HepG2 (cell line): ENCODE results near the gene C2orf92. TPM values are rescaled to one million over a fixed set of nuclear protein-coding genes. Genes with fewer than 3 reads are reported as not detected.

Experiments used
- AFF4 ChIP-seq: sonication (generic); formaldehyde crosslinking; IDR thresholded peaks from 2 replicates; pipeline ENCODE4 v1.4.0; 2020; ENCODE audit warnings: missing genetic modification reagents
- ATF1 ChIP-seq: IDR thresholded peaks from 2 replicates; pipeline ENCODE4 v1.6.1; 2016; ENCODE audit warnings: mild to moderate bottlenecking, control low read depth
- HNF4A ChIP-seq: sonication (generic); formaldehyde crosslinking; IDR thresholded peaks from 2 replicates; pipeline ENCODE4 v1.4.0; 2020; ENCODE audit warnings: missing genetic modification reagents
- NFE2L1 ChIP-seq: sonication (generic); formaldehyde crosslinking; IDR thresholded peaks from 2 replicates; pipeline ENCODE4 v1.4.0; 2020; ENCODE audit warnings: missing genetic modification reagents, mild to moderate bottlenecking, borderline replicate concordance
- NFIC ChIP-seq: IDR thresholded peaks from 2 replicates; pipeline ENCODE4 v1.6.1; 2012; ENCODE audit warnings: mild to moderate bottlenecking, low read length, inconsistent platforms
- POLR2G ChIP-seq: fragments of 200-400 bp; formaldehyde crosslinking; IDR thresholded peaks from 2 replicates; pipeline ENCODE4 v1.6.1; 2018; ENCODE audit warnings: mild to moderate bottlenecking, low read depth, low read length, moderate library complexity
- RBAK ChIP-seq: sonication (generic); formaldehyde crosslinking; IDR thresholded peaks from 2 replicates; pipeline ENCODE4 v1.5.1; 2020; ENCODE audit warnings: mild to moderate bottlenecking, missing genetic modification reagents
- RFX1 ChIP-seq: fragments of 450-650 bp; IDR thresholded peaks from 2 replicates; pipeline ENCODE4 v1.6.1; 2017
- SIX4 ChIP-seq: sonication (generic); formaldehyde crosslinking; IDR thresholded peaks from 2 replicates; pipeline ENCODE4 v1.4.0; 2020; ENCODE audit warnings: missing genetic modification reagents
- SRSF9 ChIP-seq: fragments of 200-400 bp; formaldehyde crosslinking; IDR thresholded peaks from 2 replicates; pipeline ENCODE4 v1.6.1; 2018; ENCODE audit warnings: borderline replicate concordance, mild to moderate bottlenecking, low read depth, low read length; ENCODE audit not compliant: insufficient read depth, poor library complexity, severe bottlenecking
- SSRP1 ChIP-seq: IDR thresholded peaks from 2 replicates; pipeline ENCODE4 v1.6.1; 2016; ENCODE audit warnings: control low read depth
- ZBTB3 ChIP-seq: sonication (generic); formaldehyde crosslinking; IDR thresholded peaks from 2 replicates; pipeline ENCODE4 v1.4.0; 2020; ENCODE audit warnings: low read depth, mild to moderate bottlenecking, moderate library complexity, missing genetic modification reagents, borderline replicate concordance
- ZNF138 ChIP-seq: sonication (generic); formaldehyde crosslinking; IDR thresholded peaks from 2 replicates; pipeline ENCODE4 v1.5.0; 2020; ENCODE audit warnings: mild to moderate bottlenecking, low read depth, missing genetic modification reagents
- ZNF143 ChIP-seq: sonication (generic); formaldehyde crosslinking; IDR thresholded peaks from 2 replicates; pipeline ENCODE4 v1.4.0; 2020; ENCODE audit warnings: missing genetic modification reagents
- ZNF234 ChIP-seq: sonication (generic); formaldehyde crosslinking; conservative IDR thresholded peaks from 2 replicates; pipeline ENCODE4 v1.5.1; 2020; ENCODE audit warnings: mild to moderate bottlenecking, missing genetic modification reagents
- ZNF251 ChIP-seq: sonication (generic); formaldehyde crosslinking; IDR thresholded peaks from 2 replicates; pipeline ENCODE4 v1.9.0; 2021; ENCODE audit warnings: mild to moderate bottlenecking, missing genetic modification reagents
- ZNF746 ChIP-seq: sonication (generic); formaldehyde crosslinking; IDR thresholded peaks from 2 replicates; pipeline ENCODE4 v1.8.0; 2022; ENCODE audit warnings: mild to moderate bottlenecking, missing genetic modification reagents
- ZNF839 ChIP-seq: sonication (generic); formaldehyde crosslinking; IDR thresholded peaks from 2 replicates; pipeline ENCODE4 v1.4.0; 2020; ENCODE audit warnings: missing genetic modification reagents, mild to moderate bottlenecking, borderline replicate concordance
- ZSCAN9 ChIP-seq: IDR thresholded peaks from 2 replicates; pipeline ENCODE4 v1.6.1; 2016; ENCODE audit warnings: borderline replicate concordance
- polyA plus RNA-seq, 8 experiments: library from polyadenylated mRNA; depleted of rRNA in 3 of 8; stranded (reverse) in 7 of 8; unstranded in 1 of 8; fragments of >200 nt; fragmentation: Illumina TruSeq in 4 of 8; extraction: Trizol in 4 of 8; gene quantifications; 2 replicates each; pipeline versions ENCODE4 v1.2.1 to v1.2.3, GENCODE V29; 2011 to 2016; ENCODE audit warnings: low read depth in 4 of 8, missing spikeins in 1 of 8, mixed read lengths in 1 of 8; ENCODE audit not compliant: insufficient read depth in 1 of 8
- total RNA-seq, 5 experiments: library from RNA; depleted of rRNA; stranded (reverse); fragments of >200 nt; fragmentation: Illumina TruSeq; extraction: Trizol; gene quantifications; 2 replicates each; pipeline ENCODE4 v1.2.3, GENCODE V29; 2016; ENCODE audit warnings: low read depth in 1 of 5
- TF ChIP-seq, protein P1 (sequence below): sonication (generic); formaldehyde crosslinking; IDR thresholded peaks from 2 replicates; pipeline ENCODE4 v1.8.1; 2022; ENCODE audit warnings: low read depth, mild to moderate bottlenecking, missing genetic modification reagents
- TF ChIP-seq, protein P2 (sequence below): IDR thresholded peaks from 2 replicates; pipeline ENCODE4 v1.6.1; 2016; ENCODE audit warnings: low read depth, borderline replicate concordance
- TF ChIP-seq, protein P3 (sequence below): sonication (generic); formaldehyde crosslinking; IDR thresholded peaks from 2 replicates; pipeline ENCODE4 v1.4.0; 2020; ENCODE audit warnings: missing genetic modification reagents

C2orf92 gene
- total and polyA plus RNA-seq, 2 of the 13 experiments (the other 11 are each of a cell fraction or from before 2014, with no cell fraction given): 4.9 to 5.0 TPM

DNA sequence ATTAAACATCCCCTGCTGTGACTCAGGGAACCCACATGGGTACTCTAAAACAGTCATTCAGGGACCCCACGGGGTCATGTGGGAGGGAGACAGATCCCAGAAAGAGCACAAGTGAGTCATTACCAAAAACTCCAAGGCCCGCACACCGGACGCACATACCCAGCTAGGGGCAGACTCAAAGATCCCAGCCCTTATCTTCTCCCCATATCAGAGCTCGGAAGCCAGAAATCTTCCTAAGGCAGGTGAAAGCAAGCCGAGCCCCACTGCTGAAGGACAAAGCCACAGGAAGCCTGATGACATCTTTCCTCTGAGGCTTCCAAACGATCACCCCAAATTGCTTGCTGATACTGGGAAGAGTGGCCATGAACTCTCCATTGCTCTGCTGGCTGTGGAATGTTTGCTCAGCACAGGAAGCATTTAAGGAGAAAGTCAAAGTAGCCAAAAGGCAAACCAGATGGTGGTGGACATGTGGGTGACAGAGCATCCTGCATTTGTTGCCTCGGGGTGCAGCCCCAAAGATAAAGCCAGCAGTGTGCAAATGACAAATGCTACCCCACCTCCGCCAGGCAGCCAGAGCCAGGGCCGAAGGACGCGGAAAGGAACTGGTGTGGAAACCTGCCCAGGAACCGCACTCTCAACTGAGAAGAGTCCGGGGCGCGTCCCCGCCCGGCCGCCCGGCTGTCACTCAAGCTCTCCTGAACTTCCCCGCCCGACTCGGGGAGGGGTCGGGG lies 6.5 kb upstream of the C2orf92 start (continued):
- TF ChIP-seq POLR2G: no peak; the same call in 1 of the 2 replicates
- TF ChIP-seq ZNF138 (CRISPR knock-in tag): no peak
- TF ChIP-seq, protein P1, sequence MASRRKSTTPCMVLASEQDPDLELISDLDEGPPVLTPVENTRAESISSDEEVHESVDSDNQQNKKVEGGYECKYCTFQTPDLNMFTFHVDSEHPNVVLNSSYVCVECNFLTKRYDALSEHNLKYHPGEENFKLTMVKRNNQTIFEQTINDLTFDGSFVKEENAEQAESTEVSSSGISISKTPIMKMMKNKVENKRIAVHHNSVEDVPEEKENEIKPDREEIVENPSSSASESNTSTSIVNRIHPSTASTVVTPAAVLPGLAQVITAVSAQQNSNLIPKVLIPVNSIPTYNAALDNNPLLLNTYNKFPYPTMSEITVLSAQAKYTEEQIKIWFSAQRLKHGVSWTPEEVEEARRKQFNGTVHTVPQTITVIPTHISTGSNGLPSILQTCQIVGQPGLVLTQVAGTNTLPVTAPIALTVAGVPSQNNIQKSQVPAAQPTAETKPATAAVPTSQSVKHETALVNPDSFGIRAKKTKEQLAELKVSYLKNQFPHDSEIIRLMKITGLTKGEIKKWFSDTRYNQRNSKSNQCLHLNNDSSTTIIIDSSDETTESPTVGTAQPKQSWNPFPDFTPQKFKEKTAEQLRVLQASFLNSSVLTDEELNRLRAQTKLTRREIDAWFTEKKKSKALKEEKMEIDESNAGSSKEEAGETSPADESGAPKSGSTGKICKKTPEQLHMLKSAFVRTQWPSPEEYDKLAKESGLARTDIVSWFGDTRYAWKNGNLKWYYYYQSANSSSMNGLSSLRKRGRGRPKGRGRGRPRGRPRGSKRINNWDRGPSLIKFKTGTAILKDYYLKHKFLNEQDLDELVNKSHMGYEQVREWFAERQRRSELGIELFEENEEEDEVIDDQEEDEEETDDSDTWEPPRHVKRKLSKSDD (CRISPR knock-in tag): no peak
- no peak for TF ChIP-seq RFX1
- no peak for TF ChIP-seq ZNF251
- TF ChIP-seq AFF4 (CRISPR knock-in tag): 0 out of 2 replicates have a peak, but pooled peaks have one; percentile 48
- no peak for TF ChIP-seq SSRP1
- TF ChIP-seq, protein P2, sequence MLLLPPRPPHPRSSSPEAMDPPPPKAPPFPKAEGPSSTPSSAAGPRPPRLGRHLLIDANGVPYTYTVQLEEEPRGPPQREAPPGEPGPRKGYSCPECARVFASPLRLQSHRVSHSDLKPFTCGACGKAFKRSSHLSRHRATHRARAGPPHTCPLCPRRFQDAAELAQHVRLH (CRISPR knock-in tag): no peak
- no peak for TF ChIP-seq ZBTB3 (CRISPR knock-in tag)
- TF ChIP-seq ZNF143 (CRISPR knock-in tag): peak; percentile 46; the same call in 1 of the 2 replicates
- TF ChIP-seq ATF1 (CRISPR knock-in tag): 0 out of 2 replicates have a peak, but pooled peaks have one; percentile 28
- no peak for TF ChIP-seq NFIC
- TF ChIP-seq ZSCAN9 (CRISPR knock-in tag): no peak
- TF ChIP-seq, protein P3, sequence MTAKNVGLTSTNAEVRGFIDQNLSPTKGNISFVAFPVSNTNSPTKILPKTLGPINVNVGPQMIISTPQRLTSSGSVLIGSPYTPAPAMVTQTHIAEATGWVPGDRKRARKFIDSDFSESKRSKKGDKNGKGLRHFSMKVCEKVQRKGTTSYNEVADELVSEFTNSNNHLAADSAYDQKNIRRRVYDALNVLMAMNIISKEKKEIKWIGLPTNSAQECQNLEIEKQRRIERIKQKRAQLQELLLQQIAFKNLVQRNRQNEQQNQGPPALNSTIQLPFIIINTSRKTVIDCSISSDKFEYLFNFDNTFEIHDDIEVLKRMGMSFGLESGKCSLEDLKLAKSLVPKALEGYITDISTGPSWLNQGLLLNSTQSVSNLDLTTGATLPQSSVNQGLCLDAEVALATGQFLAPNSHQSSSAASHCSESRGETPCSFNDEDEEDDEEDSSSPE (CRISPR knock-in tag): no peak
- TF ChIP-seq SRSF9: no peak
- TF ChIP-seq NFE2L1: no peak
- TF ChIP-seq SIX4 (CRISPR knock-in tag): no peak
- TF ChIP-seq HNF4A (CRISPR knock-in tag): peak; percentile 16; the same call in 1 of the 2 replicates
- no peak for TF ChIP-seq ZNF746 (CRISPR knock-in tag)
- no peak for TF ChIP-seq ZNF839 (CRISPR knock-in tag)
- TF ChIP-seq RBAK (CRISPR knock-in tag): 0 out of 2 replicates have a peak, but pooled peaks have one; percentile 43
- 0 out of 2 replicates have a peak, but pooled peaks have one; percentile 37 for TF ChIP-seq ZNF234 (CRISPR knock-in tag)
